Measurements from ENCODE around the gene RNF14.
A peak's percentile ranks its signal among the peaks of the same experiment; 100 is the strongest.
"Not testable (repeated sequence)": the region's sequence is repeated elsewhere in the genome, so short reads cannot be mapped to it uniquely, and the experiment has no call there.

Gene RNF14

GRCh38 chr5:141968914-141969608 is at the start of gene RNF14:
Gene RNF14, plus strand, starts transcription at chr5:141969105. Its CDS starts 4,484 bp downstream, at chr5:141973589.
- TF ChIP-seq CTCF (IDR thresholded peaks at IDR 0.05; ENCODE audit: low read depth, low read length) = peak; percentile 95
- Histone ChIP-seq H3K27ac (peak within 1 kb of the TSS; percentile 78), H3K27me3 (ENCODE audit: insufficient read depth, low read depth, severe bottlenecking) (no peaks in the 10 kb centered on the region), H3K36me3 (peaks cover 11% of the 10 kb centered on the region), H3K9me3 (ENCODE audit: severe bottlenecking) (no peaks in the 10 kb centered on the region), H3K4me3 (ENCODE audit: low read depth, low read length) (peak within 1 kb of the TSS; percentile 90)
- DNase-seq = peak; percentile 93

- no peak for DNase-seq
- TF ChIP-seq CTCF (IDR thresholded peaks at IDR 0.05; ENCODE audit: low read depth, low read length) = no peak
- Histone ChIP-seq H3K27me3 (ENCODE audit: insufficient read depth, low read depth, severe bottlenecking) (no peaks in the 10 kb centered on the region), H3K9me3 (ENCODE audit: severe bottlenecking) (no peaks in the 10 kb centered on the region), H3K27ac (no peak overlapping the region), H3K4me3 (ENCODE audit: low read depth, low read length) (no peak overlapping the region), H3K36me3 (no peaks in the 10 kb centered on the region)
Measured at GRCh38 chr5:141919218-141920119, 49.4 kb upstream of the RNF14 start.

GRCh38 chr5:141920771-141921170 is 48.1 kb upstream of the RNF14 start:
- DNase-seq = no peak
- Histone ChIP-seq H3K27me3 (ENCODE audit: insufficient read depth, low read depth, severe bottlenecking) (no peaks in the 10 kb centered on the region), H3K9me3 (ENCODE audit: severe bottlenecking) (no peaks in the 10 kb centered on the region), H3K27ac (no peak overlapping the region), H3K4me3 (ENCODE audit: low read depth, low read length) (no peak overlapping the region), H3K36me3 (peaks cover 10% of the 10 kb centered on the region)
- TF ChIP-seq CTCF (IDR thresholded peaks at IDR 0.05; ENCODE audit: low read depth, low read length) = no peak

GRCh38 chr5:141922827-141923447 is 46.0 kb upstream of the RNF14 start:
- H3K27ac ChIP-seq = peak overlapping the region; percentile 94

GRCh38 chr5:141923448-141924313 is 45.2 kb upstream of the RNF14 start, which contains the start of gene DELE1:
Gene DELE1, plus strand, starts transcription at chr5:141923871. Its CDS starts 71 bp downstream, at chr5:141923942.
- TF ChIP-seq CTCF (IDR thresholded peaks at IDR 0.05; ENCODE audit: low read depth, low read length) = no peak
- H3K36me3 ChIP-seq = peaks cover 37% of the 10 kb centered on the region
- peak; percentile 94 for DNase-seq

More at GRCh38 chr5:141922827-141923447, 46.0 kb upstream of the RNF14 start:
- not testable (repeated sequence) for H3K9me3 ChIP-seq (ENCODE audit: severe bottlenecking); H3K27me3 ChIP-seq (ENCODE audit: insufficient read depth, low read depth, severe bottlenecking); DNase-seq
- Histone ChIP-seq H3K4me3 (ENCODE audit: low read depth, low read length) (peak overlapping the region; percentile 74), H3K36me3 (peaks cover 30% of the 10 kb centered on the region)

More at GRCh38 chr5:141923448-141924313, 45.2 kb upstream of the RNF14 start, which contains the start of gene DELE1:
- peak within 1 kb of the TSS; percentile 74 for H3K4me3 ChIP-seq (ENCODE audit: low read depth, low read length)
- no peaks in the 10 kb centered on the region for H3K9me3 ChIP-seq (ENCODE audit: severe bottlenecking)
- H3K27me3 ChIP-seq (ENCODE audit: insufficient read depth, low read depth, severe bottlenecking) = no peaks in the 10 kb centered on the region
- peak within 1 kb of the TSS; percentile 94 for H3K27ac ChIP-seq

Measured in WERI-Rb-1 (cell line).